ENCODE results near the gene CCDC66. TPM values are rescaled to one million over a fixed set of nuclear protein-coding genes. Genes with fewer than 3 reads are reported as not detected.

CCDC66 gene
- total RNA-seq (10 to 100 TPM in 9 of 10 donors, 1 to 10 TPM in 1; 9.8 to 18.6 (median 12.8) TPM), polyA plus RNA-seq (10 to 100 TPM in 1 of 2 donors, 1 to 10 TPM in 1; 4.7 to 15.3 TPM)
- long read RNA-seq, donor 1, partial matches to known transcripts, result 3 of 11 reads
- long read RNA-seq, donor 1, other reads (novel, unspliced or antisense), result 7 of 11 reads
- long read RNA-seq, donor 2, partial matches to known transcripts, result 6 of 13 reads
- long read RNA-seq, donor 2, other reads (novel, unspliced or antisense), result 4 of 13 reads
- long read RNA-seq, donor 3, partial matches to known transcripts, result 5 of 17 reads
- long read RNA-seq, donor 3, other reads (novel, unspliced or antisense), result 12 of 17 reads

DNA sequence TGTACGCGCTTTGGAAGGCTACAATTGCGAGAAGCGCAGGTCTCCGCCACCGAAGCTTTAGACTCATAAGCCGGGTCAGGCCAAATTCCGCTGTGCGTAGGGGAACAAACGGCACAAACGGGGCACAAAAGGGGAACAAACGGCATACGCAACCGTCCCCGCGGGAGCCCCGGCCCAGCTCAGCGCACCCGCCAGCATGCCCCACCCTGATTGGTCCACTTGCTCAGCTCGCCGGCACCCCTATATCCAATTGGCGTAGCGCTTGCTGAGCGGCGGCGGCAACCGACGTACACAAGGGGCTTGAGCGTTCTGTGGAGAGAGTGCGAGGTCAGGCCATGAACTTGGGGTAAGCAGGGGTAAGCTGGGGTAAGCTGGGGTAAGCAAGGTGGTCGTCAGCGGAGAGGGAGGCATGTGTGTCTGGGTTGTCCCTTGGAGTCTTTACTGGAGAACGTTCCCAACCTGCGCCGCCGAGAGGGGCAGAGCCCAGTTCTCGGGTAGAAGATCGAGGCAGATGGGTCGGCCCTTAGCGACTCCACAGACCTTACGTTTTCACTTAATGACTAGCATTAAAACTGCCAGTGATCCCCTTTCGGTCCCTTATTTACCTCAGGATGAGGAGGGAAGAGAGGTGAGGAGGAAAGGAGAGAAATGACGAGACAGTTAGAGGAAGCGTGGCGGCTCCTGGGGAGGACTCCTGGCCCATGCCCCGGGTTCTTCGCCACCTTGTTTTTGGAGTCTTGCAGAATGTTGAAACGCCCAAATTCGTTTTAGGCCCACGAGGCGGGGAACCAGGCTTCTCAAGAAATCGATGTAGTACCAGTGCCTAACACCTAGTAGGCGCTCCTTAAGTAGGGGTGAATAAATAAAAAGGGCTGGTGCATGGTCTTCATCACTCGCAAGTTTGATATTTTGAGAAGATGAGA is at the start of gene CCDC66:
Gene CCDC66 (plus strand): TSS at position 268 of the 923 bp plus-strand sequence. CDS start 68 bp downstream, at position 336.
- TF ChIP-seq, protein P1, sequence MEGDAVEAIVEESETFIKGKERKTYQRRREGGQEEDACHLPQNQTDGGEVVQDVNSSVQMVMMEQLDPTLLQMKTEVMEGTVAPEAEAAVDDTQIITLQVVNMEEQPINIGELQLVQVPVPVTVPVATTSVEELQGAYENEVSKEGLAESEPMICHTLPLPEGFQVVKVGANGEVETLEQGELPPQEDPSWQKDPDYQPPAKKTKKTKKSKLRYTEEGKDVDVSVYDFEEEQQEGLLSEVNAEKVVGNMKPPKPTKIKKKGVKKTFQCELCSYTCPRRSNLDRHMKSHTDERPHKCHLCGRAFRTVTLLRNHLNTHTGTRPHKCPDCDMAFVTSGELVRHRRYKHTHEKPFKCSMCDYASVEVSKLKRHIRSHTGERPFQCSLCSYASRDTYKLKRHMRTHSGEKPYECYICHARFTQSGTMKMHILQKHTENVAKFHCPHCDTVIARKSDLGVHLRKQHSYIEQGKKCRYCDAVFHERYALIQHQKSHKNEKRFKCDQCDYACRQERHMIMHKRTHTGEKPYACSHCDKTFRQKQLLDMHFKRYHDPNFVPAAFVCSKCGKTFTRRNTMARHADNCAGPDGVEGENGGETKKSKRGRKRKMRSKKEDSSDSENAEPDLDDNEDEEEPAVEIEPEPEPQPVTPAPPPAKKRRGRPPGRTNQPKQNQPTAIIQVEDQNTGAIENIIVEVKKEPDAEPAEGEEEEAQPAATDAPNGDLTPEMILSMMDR (IDR thresholded peaks at IDR 0.05), result peak; percentile 51 to 72 (median 63)
- ATAC-seq (peak; percentile 100), DNase-seq (peak; percentile 95 to 96)
- Histone ChIP-seq H3K36me3 (peaks cover 0 to 34% (median 9%) of the 10 kb centered on the region in 9 donors), H3K4me3 (peak within 1 kb of the TSS; percentile 65 to 91 (median 80)), H3K27ac (peak within 1 kb of the TSS; percentile 48 to 90 (median 81)), H3K27me3 (no peaks in the 10 kb centered on the region), H3K4me1 (peaks cover 0 to 21% (median 12%) of the 10 kb centered on the region in 9 donors), H3K9me3 (no peaks in the 10 kb centered on the region)
- WGBS, 2 donors, result 0% methylated on average over 54 of the region's 54 CpGs
- intact Hi-C loops (cut with DNase I), result no loop called here

DNA sequence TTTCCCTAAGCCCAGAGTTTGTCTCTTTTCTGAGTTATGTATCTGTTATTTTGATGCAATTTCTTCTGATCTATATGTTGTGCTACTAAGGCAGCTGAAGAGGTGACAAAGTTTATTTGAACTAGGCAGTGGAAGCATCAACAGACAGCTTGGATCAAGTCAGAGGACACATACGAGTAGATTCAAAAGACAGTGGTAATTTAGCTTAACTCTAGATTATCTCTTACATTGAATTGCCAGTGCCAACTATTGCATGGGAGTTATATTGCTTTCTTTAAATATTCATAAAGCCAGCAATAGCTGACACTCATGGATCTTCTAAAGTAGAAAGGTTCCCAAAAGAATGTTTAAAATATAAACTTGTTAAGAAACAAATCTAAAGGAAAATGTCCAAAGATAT is 37.3 kb upstream of the CCDC66 start:
- DNase-seq (no peak), ATAC-seq (no peak)
- TF ChIP-seq, protein P1 (IDR thresholded peaks at IDR 0.05), result no peak
- no peaks in the 10 kb centered on the region for H3K9me3 ChIP-seq
- intact Hi-C loops (cut with DNase I), result no loop called here
- no peaks in the 10 kb centered on the region for H3K4me1 ChIP-seq
- 51 to 59% methylated on average over 1 of the region's 1 CpG for whole genome bisulfite sequencing, 2 donors
- H3K27me3 ChIP-seq, result peaks cover 0 to 11% (median 5%) of the 10 kb centered on the region in 7 donors
- no peak overlapping the region for H3K27ac ChIP-seq
- no peaks in the 10 kb centered on the region for H3K36me3 ChIP-seq
- H3K4me3 ChIP-seq, result no peak overlapping the region

DNA sequence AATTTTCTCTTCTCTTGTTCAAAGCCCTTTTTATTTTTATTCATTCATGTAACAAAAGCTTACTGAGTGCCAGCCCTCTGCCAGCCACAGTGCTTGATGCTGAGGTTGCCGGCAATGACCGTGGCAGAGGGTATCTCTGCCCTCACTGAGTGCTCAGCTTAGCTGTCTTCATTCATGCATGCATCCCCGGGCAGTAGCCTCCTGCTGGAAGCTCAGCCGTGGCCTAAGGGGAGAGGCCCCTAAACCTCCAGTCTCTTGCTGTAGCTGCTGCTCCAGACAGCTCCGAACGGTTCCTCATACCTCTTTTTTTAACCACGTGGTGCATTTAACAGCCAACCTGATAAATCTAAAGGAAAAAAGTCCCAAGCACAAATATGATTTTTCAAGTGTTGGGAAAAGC is 34.6 kb upstream of the CCDC66 start:
- ATAC-seq (no peak), DNase-seq (no peak)
- H3K4me1 ChIP-seq, result no peaks in the 10 kb centered on the region
- no peak overlapping the region for H3K27ac ChIP-seq
- H3K4me3 ChIP-seq, result no peak overlapping the region
- WGBS, 2 donors, result 51% methylated on average over 7 of the region's 7 CpGs
- H3K36me3 ChIP-seq, result no peaks in the 10 kb centered on the region
- H3K27me3 ChIP-seq, result peaks cover 0 to 7% (median 0%) of the 10 kb centered on the region in 7 donors
- intact Hi-C loops (cut with DNase I), result no loop called here
- no peaks in the 10 kb centered on the region for H3K9me3 ChIP-seq
- TF ChIP-seq, protein P1 (IDR thresholded peaks at IDR 0.05), result no peak

DNA sequence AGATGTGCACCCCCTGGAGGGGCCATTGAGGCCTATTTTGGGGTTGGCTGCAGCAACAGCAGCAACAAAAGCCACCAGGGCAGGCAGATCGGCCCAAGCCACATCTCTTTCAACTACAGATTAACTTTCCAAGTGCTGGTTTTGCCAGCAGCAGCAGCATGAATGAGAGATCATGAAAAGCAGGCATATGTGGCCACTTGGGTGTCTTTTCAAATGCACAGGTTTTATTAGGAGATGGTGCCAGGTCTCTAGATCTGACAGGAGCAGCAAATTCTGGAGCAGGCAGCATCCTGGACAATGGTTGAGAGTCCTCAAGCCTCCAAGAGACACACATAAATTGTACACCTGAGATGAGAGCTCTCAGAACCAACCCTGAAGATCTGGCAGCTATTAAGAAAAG is 31.7 kb upstream of the CCDC66 start:
- H3K27ac ChIP-seq, result no peak overlapping the region
- no peak overlapping the region for H3K4me3 ChIP-seq
- ATAC-seq (no peak), DNase-seq (no peak)
- WGBS, 2 donors, result 52 to 67% methylated on average over 1 of the region's 1 CpG
- H3K27me3 ChIP-seq, result peaks cover 0 to 4% (median 0%) of the 10 kb centered on the region in 7 donors
- TF ChIP-seq, protein P1 (IDR thresholded peaks at IDR 0.05), result no peak
- H3K36me3 ChIP-seq, result no peaks in the 10 kb centered on the region
- intact Hi-C loops (cut with DNase I), result no loop called here
- H3K9me3 ChIP-seq, result no peaks in the 10 kb centered on the region
- no peaks in the 10 kb centered on the region for H3K4me1 ChIP-seq

All from heart right ventricle (tissue), 16 donors.